WERI-Rb-1 (cell line): ENCODE measurements around the gene RWDD3.

Source experiments
- DNase-seq: peaks from one replicate; pipeline ENCODE4 v3.0.0-alpha.2; 2020
- H3K27ac ChIP-seq: fragments of 250-450 bp; sonication (Bioruptor Pico); 2 replicates; pipeline ENCODE4 v1.5.1; 2020; ENCODE audit warnings: mild to moderate bottlenecking, moderate library complexity
- H3K27me3 ChIP-seq: fragments of 250-450 bp; sonication (Bioruptor Pico); 2 replicates; pipeline ENCODE4 v1.5.1; 2021; ENCODE audit warnings: mild to moderate bottlenecking, low read depth, moderate library complexity; ENCODE audit not compliant: insufficient read depth, severe bottlenecking
- H3K36me3 ChIP-seq: fragments of 250-450 bp; sonication (Bioruptor Pico); 2 replicates; pipeline ENCODE4 v1.5.1; 2020; ENCODE audit warnings: mild to moderate bottlenecking, moderate library complexity
- H3K4me3 ChIP-seq: 2 replicates; pipeline ENCODE4 v1.5.1; 2011; ENCODE audit warnings: low read depth, mild to moderate bottlenecking, control low read depth, low read length
- H3K9me3 ChIP-seq: fragments of 250-450 bp; sonication (Bioruptor Pico); 2 replicates; pipeline ENCODE4 v1.5.1; 2021; ENCODE audit warnings: mild to moderate bottlenecking, moderate library complexity; ENCODE audit not compliant: severe bottlenecking
- CTCF ChIP-seq: IDR thresholded peaks from 2 replicates; pipeline ENCODE4 v1.5.1; 2011; ENCODE audit warnings: low read depth, mild to moderate bottlenecking, control low read depth, inconsistent platforms, low read length

The RWDD3 gene

GRCh38 chr1:95230768-95231191, 3.2 kb upstream of the RWDD3 start:
- Histone ChIP-seq H3K27ac (no peak overlapping the region), H3K9me3 (no peaks in the 10 kb centered on the region)

GRCh38 chr1:95232646-95233318, 1.2 kb upstream of the RWDD3 start:
- no peak for DNase-seq

More at GRCh38 chr1:95230768-95231191, 3.2 kb upstream of the RWDD3 start:
- no peaks in the 10 kb centered on the region for H3K27me3 ChIP-seq
- TF ChIP-seq CTCF, result no peak
- no peak for DNase-seq
- no peaks in the 10 kb centered on the region for H3K36me3 ChIP-seq
- H3K4me3 ChIP-seq, result no peak overlapping the region

GRCh38 chr1:95233319-95233736, 682 bp upstream of the RWDD3 start:
- Histone ChIP-seq H3K27ac (peak overlapping the region; percentile 84), H3K27me3 (no peaks in the 10 kb centered on the region), H3K9me3 (no peaks in the 10 kb centered on the region), H3K4me3 (peak overlapping the region; percentile 59), H3K36me3 (no peaks in the 10 kb centered on the region)
- no peak for TF ChIP-seq CTCF
- DNase-seq, result no peak

More at GRCh38 chr1:95232646-95233318, 1.2 kb upstream of the RWDD3 start:
- no peaks in the 10 kb centered on the region for H3K27me3 ChIP-seq
- no peaks in the 10 kb centered on the region for H3K9me3 ChIP-seq
- TF ChIP-seq CTCF, result no peak
- no peaks in the 10 kb centered on the region for H3K36me3 ChIP-seq
- H3K27ac ChIP-seq, result no peak overlapping the region
- H3K4me3 ChIP-seq, result no peak overlapping the region

- TF ChIP-seq CTCF, result no peak
- H3K9me3 ChIP-seq, result peaks cover 9% of the 10 kb centered on the region
- no peak overlapping the region for H3K27ac ChIP-seq
- no peak overlapping the region for H3K4me3 ChIP-seq
- H3K36me3 ChIP-seq, result peaks cover 10% of the 10 kb centered on the region
- no peak for DNase-seq
- H3K27me3 ChIP-seq, result no peaks in the 10 kb centered on the region
These were observed 3.0 kb downstream of the RWDD3 start for GRCh38 chr1:95236784-95237575.

- no peak overlapping the region for H3K27ac ChIP-seq
- peaks cover 10% of the 10 kb centered on the region for H3K36me3 ChIP-seq
- H3K4me3 ChIP-seq, result no peak overlapping the region
- peaks cover 11% of the 10 kb centered on the region for H3K9me3 ChIP-seq
- no peaks in the 10 kb centered on the region for H3K27me3 ChIP-seq
- TF ChIP-seq CTCF, result no peak
- no peak for DNase-seq
These were observed 4.1 kb downstream of the RWDD3 start for GRCh38 chr1:95237981-95238703.
